ENCODE data around the gene ZC3H7B.

DNA sequence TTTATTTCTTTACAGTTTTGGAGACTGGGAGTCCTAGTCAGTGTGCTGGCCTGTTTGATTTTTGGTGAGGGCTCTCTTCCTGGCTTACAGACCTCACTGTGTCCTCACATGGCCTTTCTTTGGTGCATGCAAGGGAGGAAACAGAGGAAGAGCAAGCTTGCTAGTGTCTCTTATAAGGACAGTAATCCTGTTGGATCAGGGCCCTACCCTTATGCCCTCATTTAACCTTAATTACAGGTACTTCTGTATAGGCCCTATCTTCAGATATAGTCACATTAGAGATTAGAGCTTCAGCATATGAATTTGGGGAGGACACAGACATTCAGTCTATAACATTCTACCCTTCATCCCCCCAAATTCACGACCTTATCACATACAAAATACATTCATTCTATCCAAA lies 14.3 kb downstream of the ZC3H7B start:
- TF ChIP-seq POLR2A (IDR thresholded peaks at IDR 0.05), result no peak
- TF ChIP-seq, protein P1, sequence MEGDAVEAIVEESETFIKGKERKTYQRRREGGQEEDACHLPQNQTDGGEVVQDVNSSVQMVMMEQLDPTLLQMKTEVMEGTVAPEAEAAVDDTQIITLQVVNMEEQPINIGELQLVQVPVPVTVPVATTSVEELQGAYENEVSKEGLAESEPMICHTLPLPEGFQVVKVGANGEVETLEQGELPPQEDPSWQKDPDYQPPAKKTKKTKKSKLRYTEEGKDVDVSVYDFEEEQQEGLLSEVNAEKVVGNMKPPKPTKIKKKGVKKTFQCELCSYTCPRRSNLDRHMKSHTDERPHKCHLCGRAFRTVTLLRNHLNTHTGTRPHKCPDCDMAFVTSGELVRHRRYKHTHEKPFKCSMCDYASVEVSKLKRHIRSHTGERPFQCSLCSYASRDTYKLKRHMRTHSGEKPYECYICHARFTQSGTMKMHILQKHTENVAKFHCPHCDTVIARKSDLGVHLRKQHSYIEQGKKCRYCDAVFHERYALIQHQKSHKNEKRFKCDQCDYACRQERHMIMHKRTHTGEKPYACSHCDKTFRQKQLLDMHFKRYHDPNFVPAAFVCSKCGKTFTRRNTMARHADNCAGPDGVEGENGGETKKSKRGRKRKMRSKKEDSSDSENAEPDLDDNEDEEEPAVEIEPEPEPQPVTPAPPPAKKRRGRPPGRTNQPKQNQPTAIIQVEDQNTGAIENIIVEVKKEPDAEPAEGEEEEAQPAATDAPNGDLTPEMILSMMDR (IDR thresholded peaks at IDR 0.05), result no peak
